ENCODE measurements around the gene IL36B.

DNA sequence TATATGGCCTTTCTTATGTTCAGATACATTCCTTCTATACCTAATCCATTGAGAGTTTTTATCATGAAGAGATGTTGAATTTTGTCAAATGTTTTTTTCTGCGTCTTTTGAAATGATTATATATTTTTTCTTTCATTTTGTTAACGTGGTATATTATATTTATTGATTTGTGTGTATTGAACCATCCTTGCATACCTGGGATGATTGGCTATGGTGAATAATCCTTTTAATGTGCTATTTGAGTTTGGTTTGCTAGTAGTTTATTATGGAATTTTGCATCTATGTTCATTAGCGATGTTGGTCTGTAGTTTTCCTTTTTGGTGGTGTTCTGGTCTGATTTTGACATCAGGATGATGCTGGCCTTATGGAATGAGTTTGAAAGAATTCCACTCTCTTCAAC, 63.1 kb downstream of the IL36B start:
- no peak for TF ChIP-seq CTCF (IDR thresholded peaks at IDR 0.05; ENCODE audit: poor library complexity)
- TF ChIP-seq EZH2phosphoT487 (IDR thresholded peaks at IDR 0.05; ENCODE audit: low read depth, severe bottlenecking, unreplicated experiment): no peak
- no peak for TF ChIP-seq EZH2 (IDR thresholded peaks at IDR 0.05; ENCODE audit: borderline replicate concordance)

Measured in hepatocyte (in vitro differentiated cells).